Measurements from ENCODE around the gene AKAP8L. TPM values are rescaled to one million over a fixed set of nuclear protein-coding genes. Genes with fewer than 3 reads are reported as not detected.

The AKAP8L gene
- total and polyA plus RNA-seq, 2 donors (not counting 1 experiment from before 2014, with no cell fraction given): 18.0 to 87.0 TPM

GRCh38 chr19:15436012-15436825, 17.4 kb upstream of the AKAP8L start:
- Histone ChIP-seq H3K4me1 (ENCODE audit: control insufficient read depth, extremely low read depth, insufficient read depth, low read length) (peaks cover 5% of the 10 kb centered on the region), H3K79me2 (ENCODE audit: control insufficient read depth, insufficient read depth, low read length) (peaks cover 10% of the 10 kb centered on the region), H3K4me3 (replicated peaks in 1 of 4; ENCODE audit: control extremely low read depth in 1 of 4, insufficient read depth in 1 of 4, low read depth in 3 of 4, low read length in 4 of 4) (no peak overlapping the region), H3K4me2 (ENCODE audit: extremely low read depth, insufficient read depth, low read length) (no peak overlapping the region), H2AFZ (ENCODE audit: low read length) (no peak overlapping the region), H3K9me3 (ENCODE audit: control insufficient read depth, insufficient read depth, low read depth, low read length) (no peaks in the 10 kb centered on the region), H4K20me1 (ENCODE audit: control insufficient read depth, extremely low read depth, insufficient read depth, low read length) (no peaks in the 10 kb centered on the region), H3K27me3 (ENCODE audit: control insufficient read depth, insufficient read depth, low read length) (no peaks in the 10 kb centered on the region), H3K9ac (ENCODE audit: insufficient read depth, low read length) (no peak overlapping the region), H3K36me3 (ENCODE audit: control insufficient read depth, insufficient read depth, low read length) (no peaks in the 10 kb centered on the region), H3K27ac (ENCODE audit: insufficient read depth, low read length) (no peak overlapping the region)
- TF ChIP-seq CTCF (conservative IDR thresholded peaks at IDR 0.05 in 1 of 2, IDR thresholded peaks at IDR 0.05 in 1 of 2; ENCODE audit: low read depth in 1 of 2, low read length in 2 of 2) (no peak), EZH2 (IDR thresholded peaks at IDR 0.05; ENCODE audit: low read length, missing control alignments) (no peak)
- peak in 1 of 2 donors; percentile 48 for DNase-seq (ENCODE audit: low read depth in 2 of 2)

DNA sequence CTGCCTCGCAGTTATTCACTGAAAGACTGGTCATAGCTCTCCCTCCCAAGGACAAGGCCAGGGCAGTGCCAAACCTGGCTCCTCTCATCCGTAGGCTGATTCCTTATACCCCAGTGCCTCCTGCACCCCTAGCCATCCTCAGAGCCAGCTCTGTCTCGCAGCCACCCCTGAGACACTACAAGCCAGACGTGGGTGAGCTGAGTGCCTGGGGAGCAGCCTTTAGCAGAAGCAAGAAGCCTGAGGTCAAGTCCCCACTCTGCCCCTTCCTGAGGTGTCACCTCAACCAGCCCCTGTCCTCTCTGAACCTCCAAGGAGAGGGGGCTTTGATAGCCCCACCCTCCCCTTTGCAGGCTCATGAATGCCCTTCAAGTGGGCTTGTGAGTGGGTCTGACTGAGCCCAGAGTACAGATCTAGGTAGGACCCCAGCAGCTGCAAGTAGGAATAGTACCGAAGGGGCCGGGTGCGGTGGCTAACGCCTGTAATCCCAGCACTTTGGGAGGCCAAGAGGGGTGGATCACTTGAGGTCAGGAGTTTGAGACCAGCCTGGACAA, 14.8 kb upstream of the AKAP8L start:
- Histone ChIP-seq H3K36me3 (ENCODE audit: control insufficient read depth, insufficient read depth, low read length) (peaks cover 5% of the 10 kb centered on the region), H3K9me3 (ENCODE audit: control insufficient read depth, insufficient read depth, low read depth, low read length) (no peaks in the 10 kb centered on the region), H3K9ac (ENCODE audit: insufficient read depth, low read length) (no peak overlapping the region), H4K20me1 (ENCODE audit: control insufficient read depth, extremely low read depth, insufficient read depth, low read length) (no peaks in the 10 kb centered on the region), H3K4me2 (ENCODE audit: extremely low read depth, insufficient read depth, low read length) (peak overlapping the region; percentile 17), H3K79me2 (ENCODE audit: control insufficient read depth, insufficient read depth, low read length) (peaks cover 35% of the 10 kb centered on the region), H3K4me3 (replicated peaks in 1 of 4; ENCODE audit: control extremely low read depth in 1 of 4, insufficient read depth in 1 of 4, low read depth in 3 of 4, low read length in 4 of 4) (peak overlapping the region in 2 of 4 experiments; percentile 73 to 78), H3K27ac (ENCODE audit: insufficient read depth, low read length) (no peak overlapping the region), H3K4me1 (ENCODE audit: control insufficient read depth, extremely low read depth, insufficient read depth, low read length) (peaks cover 9% of the 10 kb centered on the region), H3K27me3 (ENCODE audit: control insufficient read depth, insufficient read depth, low read length) (no peaks in the 10 kb centered on the region), H2AFZ (ENCODE audit: low read length) (peak overlapping the region; percentile 50)
- TF ChIP-seq EZH2 (IDR thresholded peaks at IDR 0.05; ENCODE audit: low read length, missing control alignments) (no peak), CTCF (conservative IDR thresholded peaks at IDR 0.05 in 1 of 2, IDR thresholded peaks at IDR 0.05 in 1 of 2; ENCODE audit: low read depth in 1 of 2, low read length in 2 of 2) (no peak)
- no peak for DNase-seq (ENCODE audit: low read depth in 2 of 2)

- Histone ChIP-seq H3K9ac (ENCODE audit: insufficient read depth, low read length) (peak overlapping the region; percentile 71), H3K36me3 (ENCODE audit: control insufficient read depth, insufficient read depth, low read length) (peaks cover 5% of the 10 kb centered on the region), H3K27me3 (ENCODE audit: control insufficient read depth, insufficient read depth, low read length) (no peaks in the 10 kb centered on the region), H3K4me2 (ENCODE audit: extremely low read depth, insufficient read depth, low read length) (peak overlapping the region; percentile 49), H3K4me3 (replicated peaks in 1 of 4; ENCODE audit: control extremely low read depth in 1 of 4, insufficient read depth in 1 of 4, low read depth in 3 of 4, low read length in 4 of 4) (peak overlapping the region; percentile 65 to 78 (median 75)), H3K4me1 (ENCODE audit: control insufficient read depth, extremely low read depth, insufficient read depth, low read length) (peaks cover 9% of the 10 kb centered on the region), H3K27ac (ENCODE audit: insufficient read depth, low read length) (peak overlapping the region; percentile 79), H2AFZ (ENCODE audit: low read length) (peak overlapping the region; percentile 75), H3K79me2 (ENCODE audit: control insufficient read depth, insufficient read depth, low read length) (peaks cover 38% of the 10 kb centered on the region), H3K9me3 (ENCODE audit: control insufficient read depth, insufficient read depth, low read depth, low read length) (no peaks in the 10 kb centered on the region), H4K20me1 (ENCODE audit: control insufficient read depth, extremely low read depth, insufficient read depth, low read length) (no peaks in the 10 kb centered on the region)
- DNase-seq (ENCODE audit: low read depth in 2 of 2): peak; percentile 88 to 93
- TF ChIP-seq EZH2 (IDR thresholded peaks at IDR 0.05; ENCODE audit: low read length, missing control alignments) (no peak), CTCF (conservative IDR thresholded peaks at IDR 0.05 in 1 of 2, IDR thresholded peaks at IDR 0.05 in 1 of 2; ENCODE audit: low read depth in 1 of 2, low read length in 2 of 2) (no peak)
These were observed 14.1 kb upstream of the AKAP8L start for GRCh38 chr19:15432629-15433518.

All from fibroblast of lung (primary cell).